OCI-LY1 (cell line): ENCODE measurements around the gene TMEM132C.

Experiments used
- H2AFZ ChIP-seq: fragments of 200-600 bp; sonication (generic), shearing (Covaris generic); 2 replicates; pipeline ENCODE4 v1.6.0; 2014; ENCODE audit warnings: antibody characterized with exemption, mild to moderate bottlenecking, low read length
- H3F3A ChIP-seq: fragments of 200-600 bp; sonication (generic), shearing (Covaris generic); 2 replicates; pipeline ENCODE4 v1.6.0; 2014; ENCODE audit warnings: mild to moderate bottlenecking, antibody characterized with exemption, low read length, moderate library complexity; ENCODE audit not compliant: insufficient read depth
- H3K27ac ChIP-seq: fragments of 200-600 bp; sonication (generic); 2 replicates; pipeline ENCODE4 v1.5.1; 2014; ENCODE audit warnings: low read length, mixed run types, mild to moderate bottlenecking, low read depth; ENCODE audit not compliant: poor library complexity, severe bottlenecking
- H3K27me3 ChIP-seq: fragments of 200-600 bp; sonication (generic); 2 replicates; pipeline ENCODE4 v1.6.0; 2014; ENCODE audit warnings: antibody characterized with exemption, mild to moderate bottlenecking, low read length, moderate library complexity; ENCODE audit not compliant: insufficient read depth
- H3K36me3 ChIP-seq: fragments of 200-600 bp; sonication (generic); 2 replicates; pipeline ENCODE4 v1.6.1; 2014; ENCODE audit warnings: mild to moderate bottlenecking, antibody characterized with exemption, low read length, moderate library complexity, mixed read lengths; ENCODE audit not compliant: insufficient read depth
- H3K4me1 ChIP-seq: fragments of 200-600 bp; sonication (generic); 2 replicates; pipeline ENCODE4 v1.5.1; 2014; ENCODE audit warnings: mild to moderate bottlenecking, low read length, moderate library complexity; ENCODE audit not compliant: insufficient read depth, severe bottlenecking
- H3K4me2 ChIP-seq: fragments of 200-600 bp; sonication (generic), shearing (Covaris generic); 2 replicates; pipeline ENCODE4 v1.6.1; 2014; ENCODE audit warnings: low read length
- H3K4me3 ChIP-seq: fragments of 200-600 bp; sonication (generic); 2 replicates; pipeline ENCODE4 v1.5.1; 2014; ENCODE audit warnings: low read length, low read depth, mild to moderate bottlenecking, mixed read lengths; ENCODE audit not compliant: poor library complexity, severe bottlenecking
- H3K79me2 ChIP-seq: fragments of 200-600 bp; shearing (Covaris generic); 2 replicates; pipeline ENCODE4 v1.6.1; 2016; ENCODE audit warnings: mixed run types, low read length, mixed read lengths; ENCODE audit not compliant: insufficient read depth
- H3K9ac ChIP-seq: fragments of 200-600 bp; sonication (generic), shearing (Covaris generic); 2 replicates; pipeline ENCODE4 v1.6.1; 2014; ENCODE audit warnings: mild to moderate bottlenecking, low read length, mixed read lengths
- H3K9me2 ChIP-seq: fragments of 200-600 bp; sonication (generic), shearing (Covaris generic); 2 replicates; pipeline ENCODE4 v1.6.1; 2014; ENCODE audit warnings: low read depth, mild to moderate bottlenecking, low read length, mixed read lengths
- H3K9me3 ChIP-seq: fragments of 200-600 bp; shearing (Covaris generic); 2 replicates; pipeline ENCODE4 v1.6.1; 2014; ENCODE audit warnings: low read length, mixed read lengths
- H4K20me1 ChIP-seq: fragments of 200-600 bp; sonication (generic), shearing (Covaris generic); 2 replicates; pipeline ENCODE4 v1.6.0; 2016; ENCODE audit warnings: mild to moderate bottlenecking, low read length; ENCODE audit not compliant: insufficient read depth
- EZH2 ChIP-seq: fragments of 200-600 bp; sonication (generic), shearing (Covaris generic); IDR thresholded peaks from 2 replicates; pipeline ENCODE4 v1.8.0; 2017; ENCODE audit warnings: borderline replicate concordance, mixed run types, mild to moderate bottlenecking, antibody characterized with exemption, low read length, moderate library complexity, mixed read lengths
- TF ChIP-seq, protein P1 (sequence below): fragments of 200-600 bp; sonication (generic), shearing (Covaris generic); IDR thresholded peaks from 2 replicates; pipeline ENCODE4 v1.5.1; 2017; ENCODE audit warnings: mild to moderate bottlenecking, antibody characterized with exemption, low read length, moderate library complexity, mixed read lengths

Gene TMEM132C

GRCh38 chr12:128629979-128630378 is 363.0 kb downstream of the TMEM132C start:
- H3K4me2 ChIP-seq: no peak overlapping the region
- no peaks in the 10 kb centered on the region for H4K20me1 ChIP-seq
- TF ChIP-seq EZH2: no peak
- TF ChIP-seq, protein P1, sequence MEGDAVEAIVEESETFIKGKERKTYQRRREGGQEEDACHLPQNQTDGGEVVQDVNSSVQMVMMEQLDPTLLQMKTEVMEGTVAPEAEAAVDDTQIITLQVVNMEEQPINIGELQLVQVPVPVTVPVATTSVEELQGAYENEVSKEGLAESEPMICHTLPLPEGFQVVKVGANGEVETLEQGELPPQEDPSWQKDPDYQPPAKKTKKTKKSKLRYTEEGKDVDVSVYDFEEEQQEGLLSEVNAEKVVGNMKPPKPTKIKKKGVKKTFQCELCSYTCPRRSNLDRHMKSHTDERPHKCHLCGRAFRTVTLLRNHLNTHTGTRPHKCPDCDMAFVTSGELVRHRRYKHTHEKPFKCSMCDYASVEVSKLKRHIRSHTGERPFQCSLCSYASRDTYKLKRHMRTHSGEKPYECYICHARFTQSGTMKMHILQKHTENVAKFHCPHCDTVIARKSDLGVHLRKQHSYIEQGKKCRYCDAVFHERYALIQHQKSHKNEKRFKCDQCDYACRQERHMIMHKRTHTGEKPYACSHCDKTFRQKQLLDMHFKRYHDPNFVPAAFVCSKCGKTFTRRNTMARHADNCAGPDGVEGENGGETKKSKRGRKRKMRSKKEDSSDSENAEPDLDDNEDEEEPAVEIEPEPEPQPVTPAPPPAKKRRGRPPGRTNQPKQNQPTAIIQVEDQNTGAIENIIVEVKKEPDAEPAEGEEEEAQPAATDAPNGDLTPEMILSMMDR: no peak
- no peaks in the 10 kb centered on the region for H3K27me3 ChIP-seq
- H3K36me3 ChIP-seq: no peaks in the 10 kb centered on the region
- H3K9ac ChIP-seq: no peak overlapping the region
- H3K9me2 ChIP-seq: no peaks in the 10 kb centered on the region
- no peaks in the 10 kb centered on the region for H3K9me3 ChIP-seq
- H3K4me3 ChIP-seq: no peak overlapping the region
- no peak overlapping the region for H3K27ac ChIP-seq
- no peak overlapping the region for H2AFZ ChIP-seq
- H3F3A ChIP-seq: no peaks in the 10 kb centered on the region
- H3K79me2 ChIP-seq: no peaks in the 10 kb centered on the region
- no peaks in the 10 kb centered on the region for H3K4me1 ChIP-seq

DNA sequence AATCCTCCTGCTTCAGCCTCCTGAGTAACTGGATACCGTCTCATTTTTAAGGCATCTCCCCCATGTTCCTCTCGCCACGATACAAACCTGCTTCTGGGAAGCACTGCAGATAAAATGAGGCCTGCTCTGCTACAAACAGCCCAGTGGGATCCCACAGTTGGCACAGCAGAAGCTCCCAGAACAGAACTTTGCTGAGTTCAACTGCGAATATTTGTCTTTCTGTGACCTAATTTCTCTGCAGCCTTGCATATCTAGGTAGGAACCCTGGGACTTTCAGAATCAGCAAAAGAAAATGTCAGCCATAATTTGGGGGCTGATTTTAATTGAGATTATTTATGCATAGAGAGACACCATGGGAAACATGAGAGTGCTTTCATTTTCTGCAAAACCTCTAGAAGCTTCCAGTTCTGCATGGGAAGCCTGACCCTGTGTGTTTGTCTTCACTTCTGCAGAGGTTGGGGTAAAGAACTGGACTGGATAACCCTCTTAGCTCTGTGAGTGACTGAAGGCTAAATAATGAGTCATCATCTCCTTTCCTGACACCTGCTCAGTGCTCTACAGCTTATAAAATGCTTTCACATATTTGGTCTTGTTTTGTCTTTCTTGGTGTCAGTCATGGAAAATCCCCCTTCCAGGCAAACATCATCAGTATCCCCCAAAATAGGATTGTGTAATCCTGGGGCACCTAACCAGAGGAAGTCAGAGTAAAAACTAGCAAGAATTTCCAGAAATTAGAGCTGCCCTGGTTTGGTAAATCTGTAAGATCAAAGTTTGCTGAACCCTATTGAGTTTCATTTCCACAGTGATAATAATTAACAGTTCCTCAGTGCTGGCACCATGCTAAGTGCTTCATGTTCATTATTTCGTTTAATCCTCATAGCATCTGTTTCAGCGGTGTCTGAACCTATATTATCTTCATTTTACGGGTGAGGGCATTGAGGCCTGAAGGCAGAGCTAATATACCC is 371.0 kb downstream of the TMEM132C start:
- Histone ChIP-seq H3K79me2 (no peaks in the 10 kb centered on the region), H2AFZ (no peak overlapping the region), H3K9me3 (no peaks in the 10 kb centered on the region), H3K9me2 (no peaks in the 10 kb centered on the region), H4K20me1 (no peaks in the 10 kb centered on the region), H3K27me3 (no peaks in the 10 kb centered on the region), H3K4me3 (no peak overlapping the region), H3K9ac (no peak overlapping the region), H3K4me2 (no peak overlapping the region), H3K4me1 (no peaks in the 10 kb centered on the region), H3F3A (no peaks in the 10 kb centered on the region), H3K27ac (no peak overlapping the region), H3K36me3 (no peaks in the 10 kb centered on the region)
- TF ChIP-seq EZH2: no peak
- TF ChIP-seq, protein P1: no peak

DNA sequence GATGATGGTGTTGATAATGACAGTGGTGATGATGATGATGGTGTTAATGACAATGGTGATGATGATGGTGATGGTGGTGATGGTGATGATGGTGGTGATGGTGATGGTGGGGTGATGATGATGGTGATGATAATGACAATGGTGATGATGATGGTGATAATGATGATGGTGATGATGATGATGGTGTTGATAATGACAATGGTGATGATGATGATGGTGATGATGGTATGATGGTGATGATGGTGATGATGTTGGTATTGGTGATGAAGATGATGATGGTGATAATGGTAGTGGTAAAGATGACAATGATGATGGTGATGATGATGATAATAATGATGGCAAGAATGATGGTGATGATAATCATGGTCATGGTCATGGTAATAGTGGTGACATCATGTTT is 372.1 kb downstream of the TMEM132C start:
- Histone ChIP-seq H3K27me3 (no peaks in the 10 kb centered on the region), H3K4me3 (no peak overlapping the region)
- TF ChIP-seq, protein P1: no peak
- TF ChIP-seq EZH2: no peak

More for the DNA sequence above, 372.1 kb downstream of the TMEM132C start:
- no peak overlapping the region for H3K27ac ChIP-seq
- H3K9me3 ChIP-seq: no peaks in the 10 kb centered on the region
- no peak overlapping the region for H2AFZ ChIP-seq
- no peaks in the 10 kb centered on the region for H4K20me1 ChIP-seq
- H3K79me2 ChIP-seq: no peaks in the 10 kb centered on the region
- no peaks in the 10 kb centered on the region for H3K4me1 ChIP-seq
- H3K9me2 ChIP-seq: no peaks in the 10 kb centered on the region
- H3K9ac ChIP-seq: no peak overlapping the region
- no peaks in the 10 kb centered on the region for H3F3A ChIP-seq
- no peaks in the 10 kb centered on the region for H3K36me3 ChIP-seq
- H3K4me2 ChIP-seq: no peak overlapping the region
